PC-9 (cell line): Measurements from ENCODE around the gene DLG2. TPM values are rescaled to one million over a fixed set of nuclear protein-coding genes. Genes with fewer than 3 reads are reported as not detected.

Experiments used
- BruUV-seq: library from RNA; stranded (reverse); fragments of 400-500 nt; replicated peaks from 2 replicates; lab custom pipeline; 2021; lab: Mats Ljungman, UMichigan
- CTCF ChIA-PET: fragments of 300-600 bp; sonication (Branson Sonifier 250); formaldehyde crosslinking; loops from one replicate; lab custom pipeline; 2022; ENCODE audit warnings: antibody characterized with exemption; lab: Charles Lee
- POLR2A ChIA-PET: fragments of 300-600 bp; sonication (Branson Sonifier 250); formaldehyde crosslinking; loops from one replicate; lab custom pipeline; 2022; ENCODE audit warnings: antibody characterized with exemption; ENCODE audit not compliant: unreplicated experiment; lab: Charles Lee
- DNase-seq, 2 experiments: peaks; one replicate each; pipeline versions ENCODE4 v3.0.0 to v3.0.0-alpha.2; 2015 to 2022; ENCODE audit warnings: mixed read lengths in 1 of 2
- H2AFZ ChIP-seq: fragments of 200-600 bp; sonication (generic); 2 replicates; pipeline ENCODE4 v1.8.1; 2017; ENCODE audit warnings: antibody characterized with exemption
- H3F3A ChIP-seq: fragments of 200-600 bp; sonication (generic); 2 replicates; pipeline ENCODE4 v1.8.1; 2017; ENCODE audit warnings: antibody characterized with exemption, mild to moderate bottlenecking, low read depth; ENCODE audit not compliant: insufficient read depth
- H3K27ac ChIP-seq: fragments of 200-600 bp; sonication (generic); 2 replicates; pipeline ENCODE4 v1.6.1; 2016; ENCODE audit warnings: mixed run types
- H3K27me3 ChIP-seq: fragments of 200-600 bp; sonication (generic); 2 replicates; pipeline ENCODE4 v1.6.1; 2016; ENCODE audit warnings: low read depth, mixed run types; ENCODE audit not compliant: insufficient read depth
- H3K36me3 ChIP-seq: fragments of 200-600 bp; sonication (generic); 2 replicates; pipeline ENCODE4 v1.6.1; 2016; ENCODE audit warnings: low read depth, mixed run types
- H3K4me1 ChIP-seq: fragments of 200-600 bp; sonication (generic); replicated peaks from 2 replicates; pipeline ENCODE4 v1.6.1; 2016; ENCODE audit warnings: mixed run types; ENCODE audit not compliant: insufficient read depth
- H3K4me2 ChIP-seq: fragments of 200-600 bp; sonication (generic); 2 replicates; pipeline ENCODE4 v1.6.1; 2017; ENCODE audit warnings: mixed run types
- H3K4me3 ChIP-seq: fragments of 200-600 bp; sonication (generic); 2 replicates; pipeline ENCODE4 v1.6.1; 2016; ENCODE audit warnings: mixed run types
- H3K79me2 ChIP-seq: fragments of 200-600 bp; sonication (generic); 2 replicates; pipeline ENCODE4 v1.6.1; 2017; ENCODE audit warnings: low read depth, mixed run types
- H3K9me2 ChIP-seq: fragments of 200-600 bp; sonication (generic); 2 replicates; pipeline ENCODE4 v1.8.1; 2017; ENCODE audit warnings: mild to moderate bottlenecking; ENCODE audit not compliant: insufficient read depth
- H3K9me3 ChIP-seq: fragments of 200-600 bp; sonication (generic); 2 replicates; pipeline ENCODE4 v1.8.1; 2016; ENCODE audit warnings: low read depth; ENCODE audit not compliant: insufficient read depth
- H4K20me1 ChIP-seq: fragments of 200-600 bp; sonication (generic); 2 replicates; pipeline ENCODE4 v1.8.1; 2017; ENCODE audit not compliant: insufficient read depth
- EZH2 ChIP-seq: fragments of 200-600 bp; sonication (generic); IDR thresholded peaks from 2 replicates; pipeline ENCODE4 v1.8.0; 2017; ENCODE audit warnings: antibody characterized with exemption, low read depth
- intact Hi-C: fragments of 100-400 bp; cut with micrococcal nuclease; formaldehyde crosslinking; loops from one replicate; pipeline ENCODE4 v1.10.0; 2022; ENCODE audit not compliant: unreplicated experiment
- total RNA-seq: library from RNA; stranded (reverse); gene quantifications from 2 replicates; pipeline ENCODE4 v1.2.3, GENCODE V29; 2021
- TF ChIP-seq, protein P1 (sequence below): fragments of 200-600 bp; sonication (generic); conservative IDR thresholded peaks from 2 replicates; pipeline ENCODE4 v1.6.1; 2017; ENCODE audit warnings: mixed run types, antibody characterized with exemption, mild to moderate bottlenecking, moderate library complexity

The DLG2 gene
- total RNA-seq, 1 experiment from 2014 or later = 6.4 TPM

DNA sequence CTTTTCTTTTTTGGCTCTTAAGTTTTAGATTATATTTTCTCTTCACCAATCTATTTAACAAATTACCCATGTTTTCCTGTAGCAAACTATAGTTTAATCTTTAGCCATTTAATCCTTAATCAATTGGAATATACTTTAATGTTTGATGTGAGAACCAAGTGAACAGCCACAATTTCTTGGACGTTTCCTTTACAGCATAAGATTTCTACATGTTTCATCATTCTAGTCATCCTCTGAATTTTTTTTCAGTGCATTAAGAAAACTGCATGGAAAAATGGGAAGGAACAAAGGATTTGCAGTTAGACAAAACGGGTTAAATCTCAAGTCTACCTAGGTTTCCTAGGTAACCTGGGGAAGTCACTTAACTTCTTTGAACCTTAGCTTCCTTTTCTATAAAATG lies 1833.8 kb downstream of the DLG2 start:
- ChIA-PET CTCF (no interaction called here), POLR2A (no interaction called here)
- Histone ChIP-seq H3K27me3 (no peaks in the 10 kb centered on the region), H3K4me3 (no peak overlapping the region), H3K4me1 (no peaks in the 10 kb centered on the region), H3K27ac (no peak overlapping the region), H2AFZ (no peak overlapping the region), H3K36me3 (no peaks in the 10 kb centered on the region), H3K79me2 (no peaks in the 10 kb centered on the region), H3K9me3 (no peaks in the 10 kb centered on the region), H3K9me2 (no peaks in the 10 kb centered on the region), H4K20me1 (no peaks in the 10 kb centered on the region), H3F3A (no peaks in the 10 kb centered on the region), H3K4me2 (no peak overlapping the region)
- no peak for DNase-seq
- BruUV-seq = no TSS peak
- TF ChIP-seq EZH2 = no peak
- TF ChIP-seq, protein P1, sequence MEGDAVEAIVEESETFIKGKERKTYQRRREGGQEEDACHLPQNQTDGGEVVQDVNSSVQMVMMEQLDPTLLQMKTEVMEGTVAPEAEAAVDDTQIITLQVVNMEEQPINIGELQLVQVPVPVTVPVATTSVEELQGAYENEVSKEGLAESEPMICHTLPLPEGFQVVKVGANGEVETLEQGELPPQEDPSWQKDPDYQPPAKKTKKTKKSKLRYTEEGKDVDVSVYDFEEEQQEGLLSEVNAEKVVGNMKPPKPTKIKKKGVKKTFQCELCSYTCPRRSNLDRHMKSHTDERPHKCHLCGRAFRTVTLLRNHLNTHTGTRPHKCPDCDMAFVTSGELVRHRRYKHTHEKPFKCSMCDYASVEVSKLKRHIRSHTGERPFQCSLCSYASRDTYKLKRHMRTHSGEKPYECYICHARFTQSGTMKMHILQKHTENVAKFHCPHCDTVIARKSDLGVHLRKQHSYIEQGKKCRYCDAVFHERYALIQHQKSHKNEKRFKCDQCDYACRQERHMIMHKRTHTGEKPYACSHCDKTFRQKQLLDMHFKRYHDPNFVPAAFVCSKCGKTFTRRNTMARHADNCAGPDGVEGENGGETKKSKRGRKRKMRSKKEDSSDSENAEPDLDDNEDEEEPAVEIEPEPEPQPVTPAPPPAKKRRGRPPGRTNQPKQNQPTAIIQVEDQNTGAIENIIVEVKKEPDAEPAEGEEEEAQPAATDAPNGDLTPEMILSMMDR = no peak
- intact Hi-C loops = no loop called here

GRCh38 chr11:83791557-83791956 lies 1835.6 kb downstream of the DLG2 start:
- no peak for DNase-seq
- no peak overlapping the region for H3K4me2 ChIP-seq
- intact Hi-C loops = no loop called here
- no peaks in the 10 kb centered on the region for H3K27me3 ChIP-seq
- no peaks in the 10 kb centered on the region for H3K9me2 ChIP-seq
- no peak overlapping the region for H3K27ac ChIP-seq
- BruUV-seq = no TSS peak
- POLR2A ChIA-PET = no interaction called here
- no peak overlapping the region for H3K4me3 ChIP-seq
- no peaks in the 10 kb centered on the region for H4K20me1 ChIP-seq
- no peak overlapping the region for H2AFZ ChIP-seq
- H3K36me3 ChIP-seq = no peaks in the 10 kb centered on the region
- CTCF ChIA-PET = no interaction called here
- H3F3A ChIP-seq = no peaks in the 10 kb centered on the region
- TF ChIP-seq, protein P1 = no peak
- no peaks in the 10 kb centered on the region for H3K4me1 ChIP-seq
- H3K79me2 ChIP-seq = no peaks in the 10 kb centered on the region
- H3K9me3 ChIP-seq = no peaks in the 10 kb centered on the region

- H3K27ac ChIP-seq = no peak overlapping the region
- TF ChIP-seq EZH2 = no peak
- TF ChIP-seq, protein P1 = no peak
- POLR2A ChIA-PET = no interaction called here
- H2AFZ ChIP-seq = no peak overlapping the region; the same call in 1 of the 2 replicates
- CTCF ChIA-PET = no interaction called here
- intact Hi-C loops = no loop called here
- no peaks in the 10 kb centered on the region for H3K79me2 ChIP-seq
- no peaks in the 10 kb centered on the region for H3F3A ChIP-seq
- no peaks in the 10 kb centered on the region for H3K9me2 ChIP-seq
- no peak for DNase-seq
- no peak overlapping the region for H3K4me2 ChIP-seq
- no peaks in the 10 kb centered on the region for H3K4me1 ChIP-seq
- H3K9me3 ChIP-seq = no peaks in the 10 kb centered on the region
- H3K36me3 ChIP-seq = no peaks in the 10 kb centered on the region
- no peaks in the 10 kb centered on the region for H4K20me1 ChIP-seq
- no peaks in the 10 kb centered on the region for H3K27me3 ChIP-seq
- BruUV-seq = no TSS peak
- no peak overlapping the region for H3K4me3 ChIP-seq
Observed at GRCh38 chr11:83785942-83786341, 1841.2 kb downstream of the DLG2 start.
